Measurements from ENCODE around the gene GPR141.

The GPR141 gene, protein sequence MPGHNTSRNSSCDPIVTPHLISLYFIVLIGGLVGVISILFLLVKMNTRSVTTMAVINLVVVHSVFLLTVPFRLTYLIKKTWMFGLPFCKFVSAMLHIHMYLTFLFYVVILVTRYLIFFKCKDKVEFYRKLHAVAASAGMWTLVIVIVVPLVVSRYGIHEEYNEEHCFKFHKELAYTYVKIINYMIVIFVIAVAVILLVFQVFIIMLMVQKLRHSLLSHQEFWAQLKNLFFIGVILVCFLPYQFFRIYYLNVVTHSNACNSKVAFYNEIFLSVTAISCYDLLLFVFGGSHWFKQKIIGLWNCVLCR

DNA sequence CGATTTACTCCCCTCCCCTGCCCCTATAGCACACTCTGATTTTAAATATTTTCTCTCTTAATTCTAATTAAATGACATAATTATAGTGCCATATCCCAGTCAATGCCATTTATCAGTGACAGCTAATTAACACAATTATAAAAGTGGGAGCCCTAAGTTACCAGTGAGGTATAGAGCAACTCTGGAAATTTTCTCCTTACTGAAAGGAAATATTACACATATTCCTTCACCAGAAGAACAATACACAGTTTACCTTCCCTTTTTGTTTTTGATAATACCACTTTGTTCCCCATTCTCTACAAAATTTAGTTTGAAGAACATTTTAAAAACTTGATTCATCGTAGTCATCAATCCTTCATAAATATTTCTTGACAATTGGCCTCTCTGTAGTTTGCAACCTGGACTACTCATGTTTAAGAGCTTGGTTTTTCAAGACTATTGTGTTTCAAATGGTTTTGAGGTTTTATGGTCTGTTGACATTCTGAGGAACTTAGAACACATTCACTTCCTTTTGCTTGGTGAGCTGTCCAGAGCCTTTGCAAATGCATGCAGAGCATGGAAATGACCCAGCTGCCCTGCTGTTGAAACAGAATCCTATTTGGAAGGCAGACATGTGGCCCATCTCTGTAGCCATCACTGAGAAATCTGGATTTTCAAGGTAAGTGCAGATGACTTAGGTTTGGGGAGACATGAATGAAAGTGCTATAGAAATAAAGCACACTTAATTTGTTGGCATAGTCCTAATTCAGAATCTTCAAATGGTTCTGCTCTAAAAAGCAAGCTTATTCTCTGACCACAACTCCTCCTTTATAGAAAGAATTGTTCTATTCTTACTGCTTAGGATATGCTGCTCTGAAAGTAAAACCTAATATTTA is at the start of gene GPR141:
TSS of gene GPR141 (plus strand) at position 521 of the 875 bp plus-strand sequence. CDS start 56,628 bp downstream, outside the sequence.
- no peak for DNase-seq (ENCODE audit: low read depth)

DNA sequence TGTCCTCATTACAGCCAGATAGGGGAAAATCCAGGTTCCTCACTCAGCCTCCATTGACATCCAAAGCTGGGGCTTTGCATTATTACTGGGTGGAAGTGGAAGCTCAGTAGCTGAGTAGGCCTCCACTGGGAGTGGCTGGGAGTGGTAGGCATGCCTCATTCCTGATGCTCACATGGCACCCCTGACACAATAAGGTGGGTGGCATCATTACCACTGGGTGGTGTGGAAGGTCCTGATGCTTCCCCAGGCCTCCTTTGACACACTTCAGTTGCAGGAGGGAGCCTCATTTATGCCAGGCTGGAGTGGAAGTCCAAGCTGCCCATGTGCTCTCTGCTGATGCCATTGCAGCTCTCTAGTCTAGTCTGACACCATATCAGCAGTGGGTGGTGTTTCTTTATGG is 48.2 kb upstream of the GPR141 start:
- DNase-seq (ENCODE audit: low read depth): no peak

DNA sequence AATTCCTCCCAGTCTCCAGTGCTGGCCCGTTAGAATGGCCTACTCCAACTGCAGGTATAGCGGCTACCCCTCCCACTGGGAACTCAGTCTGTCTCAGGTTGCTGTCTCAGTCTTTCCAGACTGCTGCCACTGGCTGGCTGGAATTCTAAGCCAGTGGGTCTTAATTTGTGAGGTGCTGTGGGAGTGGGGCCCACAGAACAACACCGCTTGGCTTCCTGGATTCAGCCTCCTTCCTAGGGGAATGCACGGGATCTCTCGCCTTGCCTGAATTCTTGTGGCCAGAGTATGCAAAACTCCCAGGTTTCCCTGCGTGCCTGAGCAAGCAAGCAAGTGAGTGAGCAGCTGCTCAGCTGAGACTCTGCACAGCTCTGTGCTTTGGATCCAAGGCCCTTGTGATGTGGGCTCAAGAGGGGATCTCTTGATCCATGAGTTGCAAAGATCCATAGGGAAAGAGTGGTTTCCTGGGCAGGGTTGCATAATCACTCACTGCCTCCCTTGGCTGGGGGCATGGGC is 41.5 kb upstream of the GPR141 start:
- no peak for DNase-seq (ENCODE audit: low read depth)

DNA sequence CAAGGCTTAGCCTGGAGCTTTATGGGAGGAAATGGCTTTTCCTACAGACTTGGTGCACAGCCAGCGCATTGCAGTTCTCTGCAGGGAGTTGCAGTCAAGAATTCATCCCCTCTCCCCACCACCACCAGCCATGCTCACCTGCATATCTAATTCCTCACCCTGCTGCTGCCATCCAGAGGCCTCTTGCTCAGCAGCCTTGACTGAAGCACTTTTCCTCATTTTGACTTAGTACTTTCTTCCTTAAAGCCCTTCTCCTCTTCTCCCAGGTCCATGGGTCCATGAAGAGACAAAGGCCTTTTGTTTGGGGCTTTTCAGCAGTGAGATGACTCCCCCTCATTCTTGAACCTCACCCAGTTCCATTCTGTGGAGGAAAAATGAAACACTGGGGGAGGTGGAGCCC is 39.7 kb upstream of the GPR141 start:
- DNase-seq (ENCODE audit: low read depth): no peak

DNA sequence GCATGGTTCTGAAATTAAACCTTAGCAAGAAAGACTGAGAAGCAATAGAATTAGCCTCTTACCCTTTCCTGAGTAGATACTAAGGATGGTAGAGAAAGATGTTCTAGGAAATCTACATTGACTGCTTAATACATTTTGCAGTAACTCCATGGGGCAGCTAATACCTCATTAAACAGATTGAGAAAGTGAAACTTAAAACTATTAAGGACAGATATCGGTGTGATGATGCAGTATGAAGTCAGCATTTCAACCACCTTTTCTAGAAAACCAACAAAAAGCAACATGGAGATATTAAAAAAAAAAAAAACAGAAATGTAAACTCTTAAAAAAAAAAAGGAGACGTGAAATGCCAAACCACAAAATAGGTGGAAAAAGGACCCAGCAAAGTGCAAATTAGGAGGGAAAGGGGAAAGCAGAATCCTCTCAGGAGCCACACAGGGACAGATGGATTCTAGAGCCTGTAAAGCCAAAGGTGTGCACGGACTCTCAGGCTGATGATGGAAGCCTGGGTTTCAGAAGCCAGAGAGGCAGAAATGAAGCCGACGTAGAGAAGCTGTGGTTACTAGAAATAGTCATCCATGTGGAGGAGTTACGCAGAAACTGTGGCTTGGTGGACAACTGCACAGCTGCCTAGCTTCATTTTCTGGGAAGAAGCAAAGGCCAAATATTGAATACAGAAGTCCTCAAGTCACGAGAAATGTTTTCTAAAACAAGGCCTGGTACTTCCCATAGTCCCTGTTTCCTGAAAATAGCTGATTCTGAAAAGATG is 38.1 kb upstream of the GPR141 start:
- DNase-seq (ENCODE audit: low read depth): no peak

DNA sequence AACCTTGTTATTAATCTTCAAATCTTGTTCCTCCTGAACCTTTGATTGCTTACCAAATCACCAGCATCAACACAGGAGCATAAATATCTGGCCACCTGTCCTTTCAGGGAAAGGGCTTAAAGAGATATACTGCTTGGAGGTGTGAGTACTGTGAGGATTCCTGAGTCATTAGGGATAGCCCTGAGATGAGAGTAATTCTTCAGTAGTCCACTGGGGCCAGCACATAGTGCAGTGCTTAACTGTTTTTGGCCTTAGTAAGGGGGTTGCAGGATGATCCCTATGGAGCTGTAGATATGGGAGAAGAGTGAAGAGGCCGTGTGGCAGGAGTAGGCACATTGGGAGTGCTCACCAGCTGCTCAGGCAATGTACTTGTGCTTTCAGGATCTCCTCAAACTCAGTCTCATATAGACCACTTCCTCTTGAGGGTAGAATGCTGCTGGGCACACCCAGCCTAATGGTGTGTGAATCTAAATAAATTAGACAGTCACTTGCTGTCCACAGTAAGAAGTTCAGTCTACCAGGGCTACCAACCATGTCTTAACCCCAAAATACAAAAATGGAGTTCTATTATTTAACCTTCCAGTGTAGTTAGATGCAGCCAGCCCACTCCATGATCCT is 26.5 kb upstream of the GPR141 start:
- no peak for DNase-seq (ENCODE audit: low read depth)

DNA sequence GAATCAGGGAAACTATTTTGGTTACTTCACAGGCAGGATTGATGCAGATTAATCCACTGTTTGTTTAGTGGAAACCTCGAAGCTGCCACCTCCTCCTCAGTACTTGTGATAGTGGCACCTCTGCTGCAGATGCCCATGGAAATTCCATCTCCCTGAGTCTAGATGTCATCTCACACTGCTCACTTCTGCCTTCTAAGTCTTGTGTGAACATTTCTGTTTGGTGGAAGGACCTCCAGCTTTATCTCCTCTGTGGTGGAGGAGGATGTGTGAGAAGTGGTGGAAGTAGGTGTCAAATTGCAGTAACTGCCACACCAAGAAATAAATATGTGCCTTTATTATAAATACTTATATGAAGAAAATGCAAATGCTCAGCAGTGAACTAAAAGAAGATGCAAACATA is 25.8 kb upstream of the GPR141 start:
- DNase-seq (ENCODE audit: low read depth): no peak

DNA sequence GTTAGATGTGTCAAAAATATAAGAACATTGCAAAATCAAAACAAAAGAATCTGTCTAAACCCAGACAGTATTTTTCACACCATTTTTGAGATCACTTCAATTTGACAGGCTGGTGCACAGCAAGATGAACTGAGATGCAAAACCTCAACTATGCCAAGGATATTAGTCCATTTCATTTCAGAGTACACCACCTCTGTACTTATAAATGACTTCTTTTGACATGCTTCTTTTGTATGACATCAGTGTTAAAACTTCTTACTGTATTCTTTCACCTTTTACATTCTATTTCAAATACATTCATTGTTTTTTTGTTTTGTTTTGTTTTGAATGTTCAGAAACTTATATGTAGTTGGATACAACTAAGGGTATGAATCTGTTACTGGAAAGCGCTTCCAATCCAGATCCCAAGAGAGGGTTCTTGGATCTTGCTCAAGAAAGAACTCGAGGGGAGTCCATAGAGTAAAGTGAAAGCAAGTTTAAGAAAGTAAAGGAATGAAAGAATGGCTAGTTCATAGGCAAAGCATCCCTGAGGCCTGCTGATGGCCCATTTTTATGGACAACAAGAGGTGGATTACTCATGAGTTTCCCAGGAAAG is 23.5 kb upstream of the GPR141 start:
- DNase-seq (ENCODE audit: low read depth): no peak

DNA sequence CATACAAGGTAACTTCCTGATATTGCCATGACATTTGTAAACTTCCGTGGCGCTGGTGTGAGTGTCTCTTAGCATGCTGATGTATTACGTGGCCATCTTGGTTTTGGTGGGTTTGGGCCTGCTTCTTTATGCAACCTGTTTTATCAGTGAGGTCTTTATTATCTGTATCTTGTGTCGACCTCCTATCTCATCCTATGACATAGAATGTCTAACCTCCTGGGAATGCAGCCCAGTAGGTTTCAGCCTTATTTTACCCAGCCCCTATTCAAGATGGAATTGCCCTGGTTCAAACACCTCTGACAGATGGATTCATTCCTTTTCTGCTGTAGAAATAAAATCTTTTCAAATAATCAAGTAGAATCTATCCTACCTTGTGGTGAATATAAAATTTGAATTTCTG is 23.0 kb upstream of the GPR141 start:
- DNase-seq (ENCODE audit: low read depth): no peak

DNA sequence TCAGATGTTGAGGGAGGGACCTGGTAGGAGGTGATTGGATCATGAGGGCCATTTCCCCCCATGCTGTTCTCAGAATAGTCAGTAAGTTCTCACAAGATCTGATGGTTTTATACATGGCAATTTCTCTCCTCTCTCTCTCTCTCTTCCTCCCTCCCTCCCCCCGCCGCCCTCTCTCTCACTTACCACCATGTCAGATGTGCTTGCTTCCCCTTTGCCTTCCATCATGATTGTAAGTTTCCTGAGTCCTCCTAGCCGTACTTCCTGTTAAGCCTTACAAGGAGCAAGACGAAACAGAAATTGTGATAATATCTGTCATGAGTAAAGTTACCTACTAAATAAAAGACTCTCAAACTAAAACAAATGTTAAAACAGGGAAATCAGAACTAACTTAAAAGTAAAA is 19.9 kb upstream of the GPR141 start:
- DNase-seq (ENCODE audit: low read depth): no peak

DNA sequence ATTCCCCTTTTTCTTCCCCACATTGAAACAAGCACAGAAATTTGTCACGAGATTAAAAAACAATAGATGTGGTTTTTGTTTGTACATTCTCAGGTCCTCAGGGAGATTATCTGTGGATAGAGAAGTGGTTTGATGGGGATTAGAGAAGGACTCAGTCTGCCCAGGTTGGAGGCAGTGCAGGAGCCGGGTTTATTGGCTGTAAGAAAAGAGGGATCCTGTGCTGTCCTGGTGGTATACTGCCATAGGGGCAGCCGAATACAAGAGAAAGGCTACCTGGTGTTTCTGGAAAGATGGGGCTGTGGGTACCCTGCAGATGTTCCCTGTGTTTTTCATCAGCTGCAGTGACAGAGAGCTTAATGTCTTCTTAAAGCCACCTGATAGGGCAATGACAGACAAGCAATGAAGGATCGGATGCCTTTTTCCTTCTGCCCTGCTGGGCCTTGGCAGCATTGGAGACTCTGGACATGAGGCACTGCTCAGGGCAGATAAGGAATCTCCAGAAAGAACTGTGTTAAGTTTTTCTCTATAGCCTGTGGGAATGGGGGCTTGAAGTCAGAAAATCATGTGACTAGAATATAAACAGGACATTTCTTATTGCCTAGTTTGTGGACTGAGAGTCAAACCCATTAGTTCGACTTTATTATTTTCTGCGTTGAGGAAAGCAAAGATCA is 18.1 kb upstream of the GPR141 start:
- DNase-seq (ENCODE audit: low read depth): no peak

DNA sequence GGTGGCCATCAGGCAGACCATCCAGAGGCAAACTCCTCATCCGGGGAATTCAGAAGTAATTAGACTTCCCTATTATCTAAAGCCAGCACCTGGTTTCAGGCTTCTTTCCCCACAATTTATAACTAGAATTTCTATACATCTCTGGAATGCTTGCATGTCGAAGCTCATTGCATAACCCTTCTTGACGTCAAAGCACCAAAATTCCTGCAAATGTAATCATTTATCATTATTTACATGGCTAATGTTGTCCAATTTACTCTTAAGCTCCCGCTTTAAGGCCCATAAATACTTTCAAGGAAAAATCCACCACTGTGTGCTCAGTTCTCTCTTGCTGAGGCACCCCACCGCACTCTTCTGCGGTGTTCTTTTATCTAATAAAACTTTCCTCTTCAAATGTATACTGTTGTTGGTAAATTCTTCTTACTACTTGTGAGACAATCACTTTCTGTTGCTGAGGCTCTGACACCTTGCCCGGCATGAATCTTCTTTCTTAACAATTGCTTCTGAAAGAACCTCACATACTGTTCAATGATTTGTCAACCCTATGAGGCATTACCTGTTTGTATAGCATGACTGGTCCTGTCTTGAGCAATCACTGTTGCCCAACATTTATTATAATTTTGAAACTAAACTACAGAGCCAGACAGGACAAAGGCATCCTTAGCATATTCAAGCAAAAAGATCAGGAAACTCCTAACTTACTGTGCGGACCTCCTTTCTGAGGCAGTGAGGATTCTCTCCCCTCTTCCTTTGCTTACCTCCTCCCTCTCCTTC is 17.4 kb upstream of the GPR141 start:
- DNase-seq (ENCODE audit: low read depth): no peak

DNA sequence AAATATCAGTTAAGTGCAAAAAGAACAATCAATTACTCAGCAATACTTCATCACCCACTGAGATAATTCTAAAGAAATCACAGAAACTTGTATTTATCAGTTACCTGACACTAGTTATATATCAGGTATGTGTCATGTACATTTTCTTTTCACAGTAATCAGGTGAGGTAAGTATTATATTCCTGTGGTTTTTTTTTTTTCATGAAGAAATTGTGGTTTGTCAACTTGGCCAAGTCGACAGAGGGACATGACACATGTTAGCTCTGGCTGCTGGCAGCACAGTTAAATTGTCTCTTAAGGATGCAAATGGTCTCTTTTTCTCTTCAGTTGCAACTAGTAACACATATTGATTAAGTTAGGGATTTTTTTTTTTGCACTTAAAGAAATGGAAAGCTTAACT is 13.7 kb upstream of the GPR141 start:
- DNase-seq (ENCODE audit: low read depth): no peak

DNA sequence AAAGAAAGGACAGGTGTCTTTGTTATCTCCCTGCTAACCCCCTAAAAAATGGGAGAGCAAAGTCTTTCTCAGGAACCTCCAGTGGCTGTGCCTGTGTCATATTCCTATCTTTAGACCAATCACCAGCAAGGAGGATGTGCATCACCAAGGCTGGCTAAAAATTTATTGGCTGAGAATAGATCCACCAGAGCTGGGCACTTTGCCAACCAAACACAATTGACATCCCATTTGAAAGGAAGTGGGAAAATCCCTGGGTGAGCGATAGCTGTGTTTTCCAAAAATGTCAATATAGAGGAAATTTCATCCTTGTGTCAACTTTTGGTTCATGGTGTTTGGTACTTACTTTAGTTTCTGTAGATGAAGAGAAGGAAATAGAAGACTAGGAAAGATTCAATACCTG is 13.1 kb upstream of the GPR141 start:
- DNase-seq (ENCODE audit: low read depth): no peak

DNA sequence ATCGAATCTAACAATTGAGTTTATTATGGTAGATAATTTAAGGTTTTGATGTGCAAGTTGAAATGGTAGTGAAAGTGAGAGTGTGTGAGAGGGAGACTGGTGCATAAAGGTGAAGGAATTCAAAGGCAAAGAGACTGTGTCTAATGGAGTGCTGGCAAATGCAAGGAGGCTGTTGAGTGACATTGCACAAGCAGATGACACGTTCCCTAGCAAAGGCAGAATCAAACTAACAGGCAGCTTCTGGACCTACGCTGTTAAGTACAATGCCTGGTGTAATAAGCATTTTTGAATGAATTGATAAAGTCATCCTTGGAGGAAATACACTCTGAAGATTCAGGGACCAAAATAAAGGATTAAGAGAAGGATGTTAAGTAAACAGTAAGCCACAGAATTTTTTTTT is 11.7 kb upstream of the GPR141 start:
- DNase-seq (ENCODE audit: low read depth): no peak

DNA sequence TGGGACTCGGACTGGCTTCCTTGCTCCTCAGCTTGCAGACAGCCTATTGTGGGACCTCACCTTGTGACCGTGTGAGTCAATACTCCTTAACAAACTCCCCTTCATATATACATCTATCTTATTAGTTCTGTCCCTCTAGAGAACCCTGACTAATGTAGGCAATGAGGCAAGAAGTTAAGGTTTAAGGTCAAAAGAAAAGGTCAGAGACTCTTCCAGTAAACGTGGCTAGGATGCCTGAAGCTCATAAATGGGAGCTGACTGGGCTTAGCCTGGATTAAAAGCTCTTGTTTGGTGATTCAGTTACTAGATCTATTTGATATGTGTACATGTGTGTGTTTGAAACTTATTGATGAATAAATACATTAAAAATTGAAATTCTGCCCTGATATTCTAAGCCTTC is 10.6 kb upstream of the GPR141 start:
- DNase-seq (ENCODE audit: low read depth): no peak

DNA sequence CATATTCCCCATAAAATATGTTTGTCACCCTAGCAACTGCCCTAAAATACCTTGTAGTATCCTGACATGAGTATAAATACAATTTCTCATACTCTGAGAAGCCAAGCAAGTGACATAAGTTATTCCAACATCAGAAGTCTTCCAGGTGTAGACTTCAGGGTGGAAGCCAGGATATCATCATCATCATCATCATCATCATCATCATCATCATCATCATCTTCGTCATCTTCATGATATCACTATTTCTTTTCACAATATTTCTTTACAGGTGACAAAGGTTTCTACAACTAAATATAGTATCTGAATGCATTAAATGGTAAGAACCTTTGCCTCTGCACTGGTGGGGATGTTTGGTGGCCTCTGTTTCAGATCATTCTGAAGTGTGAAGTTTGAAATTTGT is 10.0 kb upstream of the GPR141 start:
- DNase-seq (ENCODE audit: low read depth): no peak

DNA sequence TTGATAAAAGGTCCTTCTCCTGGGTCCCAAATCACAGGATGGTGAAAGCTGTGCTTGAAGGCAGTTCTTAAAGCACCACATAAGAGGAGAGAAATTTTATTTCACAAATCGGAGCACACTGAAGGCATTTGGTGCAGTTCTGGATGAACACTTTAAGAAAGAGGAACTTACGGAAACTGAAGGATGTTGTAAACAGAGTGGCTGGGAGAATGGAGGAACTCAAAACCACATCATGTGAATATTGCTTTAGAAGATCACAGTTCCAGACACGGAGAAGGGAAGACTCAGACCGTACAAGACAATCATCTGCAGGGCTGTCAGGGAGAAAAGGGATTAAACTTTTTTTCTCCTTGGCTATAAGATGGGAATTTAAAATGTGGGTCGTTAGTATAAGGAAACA is 9.0 kb upstream of the GPR141 start:
- no peak for DNase-seq (ENCODE audit: low read depth)

DNA sequence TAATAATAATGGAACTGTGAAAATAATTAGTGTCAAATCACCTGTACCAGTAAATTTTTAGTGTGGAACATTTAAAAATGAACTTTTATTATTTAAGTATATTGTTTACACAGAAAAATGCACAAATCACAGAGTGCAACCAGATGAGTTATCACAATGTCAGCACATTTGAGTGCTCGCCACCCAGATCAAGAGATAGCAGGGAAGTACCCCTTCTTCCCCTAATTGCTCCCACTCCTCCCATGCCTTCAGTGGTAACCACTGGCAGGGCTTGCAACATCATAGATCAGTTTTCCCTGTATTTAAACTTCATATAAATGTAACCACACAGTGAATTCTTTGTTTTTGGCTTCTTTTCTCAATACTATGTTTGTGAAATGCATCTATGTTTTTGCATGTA is 7.8 kb upstream of the GPR141 start:
- no peak for DNase-seq (ENCODE audit: low read depth)

DNA sequence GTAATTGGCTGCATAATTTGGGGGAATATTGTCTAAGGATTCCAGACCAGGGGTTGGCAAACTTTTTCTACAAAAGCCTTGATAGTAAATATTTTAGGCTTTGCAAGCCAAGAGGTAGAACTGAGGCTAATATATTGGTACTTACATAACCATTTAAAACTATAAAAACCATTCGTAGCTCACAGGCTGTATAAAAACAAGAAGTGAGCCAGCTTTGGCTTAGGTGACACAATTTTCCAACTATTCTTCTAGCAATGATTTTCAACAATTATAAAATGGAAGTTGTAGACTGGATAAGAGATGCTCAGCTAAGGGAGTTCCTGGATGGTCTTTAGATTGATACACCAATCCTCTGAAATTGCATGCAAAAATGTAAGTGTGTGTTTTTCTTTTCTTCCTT is 1.4 kb downstream of the GPR141 start:
- DNase-seq (ENCODE audit: low read depth): no peak
